ENCODE data around the gene RPL7A. TPM values are rescaled to one million over a fixed set of nuclear protein-coding genes. Genes with fewer than 3 reads are reported as not detected.

RPL7A gene
- polyA plus RNA-seq, 1 donor (not counting 4 experiments of a cell fraction or from before 2014, with no cell fraction given), result 2,684 TPM

DNA sequence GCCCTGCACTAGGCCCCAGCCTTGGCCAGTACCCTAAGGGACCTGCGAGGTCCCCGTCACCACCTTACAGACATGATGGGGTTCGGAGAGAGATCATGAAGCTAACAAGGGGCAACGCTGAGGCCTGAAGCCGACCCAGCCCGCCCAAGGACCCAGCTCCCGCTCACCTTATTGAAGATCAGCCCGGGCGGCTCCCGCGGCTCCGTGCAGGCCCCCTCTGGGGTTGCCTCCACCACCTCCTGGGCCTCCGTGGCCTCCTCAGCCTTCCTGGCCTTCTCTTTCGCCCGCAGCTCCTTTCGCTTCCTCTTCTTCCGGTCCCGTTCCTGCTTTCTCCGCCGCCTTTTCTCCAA lies 15.7 kb upstream of the RPL7A start:
- no peak overlapping the region for H3K4me3 ChIP-seq (ENCODE audit: control insufficient read depth in 2 of 3, extremely low read depth in 1 of 3, insufficient read depth in 2 of 3, low read depth in 1 of 3, low read length in 3 of 3)
- H3K9ac ChIP-seq (ENCODE audit: control insufficient read depth, extremely low read depth, insufficient read depth, low read length), result no peak overlapping the region
- DNase-seq (ENCODE audit: low read depth, low spot score), result no peak
- H3K36me3 ChIP-seq (ENCODE audit: control insufficient read depth in 2 of 2, extremely low read depth in 1 of 2, insufficient read depth in 2 of 2, low read length in 2 of 2), result peaks cover 20 to 31% of the 10 kb centered on the region in 2 experiments
- no peaks in the 10 kb centered on the region for H3K27me3 ChIP-seq (ENCODE audit: control insufficient read depth, extremely low read depth, insufficient read depth, low read length)
- FAIRE-seq, result no peak
- no peak for TF ChIP-seq EZH2 (IDR thresholded peaks at IDR 0.05; ENCODE audit: low read length)
- H3K4me1 ChIP-seq (ENCODE audit: control insufficient read depth, extremely low read depth, insufficient read depth, low read length), result peaks cover 18% of the 10 kb centered on the region
- no peaks in the 10 kb centered on the region for H3K9me1 ChIP-seq (ENCODE audit: control insufficient read depth, extremely low read depth, insufficient read depth, low read length)
- no peak overlapping the region for H3K27ac ChIP-seq (ENCODE audit: control insufficient read depth, insufficient read depth, low read length)
- peaks cover 39% of the 10 kb centered on the region for H3K79me2 ChIP-seq (ENCODE audit: control insufficient read depth, insufficient read depth, low read length)
- dilution Hi-C loops (cut with MboI; ENCODE audit: extremely low pct_ligation_motif_present, low sequenced_read_pairs), result no loop called here
- H2AFZ ChIP-seq (ENCODE audit: control insufficient read depth, low read length), result no peak overlapping the region
- H3K4me2 ChIP-seq (ENCODE audit: control insufficient read depth, extremely low read depth, insufficient read depth, low read depth, low read length), result no peak overlapping the region
- H3K9me3 ChIP-seq (ENCODE audit: control insufficient read depth, low read depth, low read length), result no peaks in the 10 kb centered on the region
- H4K20me1 ChIP-seq (ENCODE audit: control insufficient read depth, extremely low read depth, insufficient read depth, low read length), result no peaks in the 10 kb centered on the region

- H3K27me3 ChIP-seq (ENCODE audit: control insufficient read depth, extremely low read depth, insufficient read depth, low read length), result no peaks in the 10 kb centered on the region
- no peak overlapping the region for H3K9ac ChIP-seq (ENCODE audit: control insufficient read depth, extremely low read depth, insufficient read depth, low read length)
- no peak overlapping the region for H3K4me3 ChIP-seq (ENCODE audit: control insufficient read depth in 2 of 3, extremely low read depth in 1 of 3, insufficient read depth in 2 of 3, low read depth in 1 of 3, low read length in 3 of 3)
- dilution Hi-C loops (cut with MboI; ENCODE audit: extremely low pct_ligation_motif_present, low sequenced_read_pairs), result no loop called here
- DNase-seq (ENCODE audit: low read depth, low spot score) (no peak), FAIRE-seq (no peak)
- H4K20me1 ChIP-seq (ENCODE audit: control insufficient read depth, extremely low read depth, insufficient read depth, low read length), result no peaks in the 10 kb centered on the region
- H3K9me3 ChIP-seq (ENCODE audit: control insufficient read depth, low read depth, low read length), result no peaks in the 10 kb centered on the region
- H3K4me2 ChIP-seq (ENCODE audit: control insufficient read depth, extremely low read depth, insufficient read depth, low read depth, low read length), result no peak overlapping the region
- no peaks in the 10 kb centered on the region for H3K9me1 ChIP-seq (ENCODE audit: control insufficient read depth, extremely low read depth, insufficient read depth, low read length)
- H3K4me1 ChIP-seq (ENCODE audit: control insufficient read depth, extremely low read depth, insufficient read depth, low read length), result peaks cover 18% of the 10 kb centered on the region
- TF ChIP-seq CTCF (optimal IDR thresholded peaks at IDR 0.05 in 1 of 3, IDR thresholded peaks at IDR 0.05 in 1 of 3, conservative IDR thresholded peaks at IDR 0.05 in 1 of 3; ENCODE audit: extremely low read depth in 1 of 3, insufficient read depth in 2 of 3, low read length in 3 of 3), result no peak
- no peak for TF ChIP-seq EZH2 (IDR thresholded peaks at IDR 0.05; ENCODE audit: low read length)
- peaks cover 39% of the 10 kb centered on the region for H3K79me2 ChIP-seq (ENCODE audit: control insufficient read depth, insufficient read depth, low read length)
- no peak overlapping the region for H3K27ac ChIP-seq (ENCODE audit: control insufficient read depth, insufficient read depth, low read length)
- peaks cover 24 to 31% of the 10 kb centered on the region in 2 experiments for H3K36me3 ChIP-seq (ENCODE audit: control insufficient read depth in 2 of 2, extremely low read depth in 1 of 2, insufficient read depth in 2 of 2, low read length in 2 of 2)
- H2AFZ ChIP-seq (ENCODE audit: control insufficient read depth, low read length), result no peak overlapping the region
Measured at GRCh38 chr9:133333011-133333410, 15.0 kb upstream of the RPL7A start.

DNA sequence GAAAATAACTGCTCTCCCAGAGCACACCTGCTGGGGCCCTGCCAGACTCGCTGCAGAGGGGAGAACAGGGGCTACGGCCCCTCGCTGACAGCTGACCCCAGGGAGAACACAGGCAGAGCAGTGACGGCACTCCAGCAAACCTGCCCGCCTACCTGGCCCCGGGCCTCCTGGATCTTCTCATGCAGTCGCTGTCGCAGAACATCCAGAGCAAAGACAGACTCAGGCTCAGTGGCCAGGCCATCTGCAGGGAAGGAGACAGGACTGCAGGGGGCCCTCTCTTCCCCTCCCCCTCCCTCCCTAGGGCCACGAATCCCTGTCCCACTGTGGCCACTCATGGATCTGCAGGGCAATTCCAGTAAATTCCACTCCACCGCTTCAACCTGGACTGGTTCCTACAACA lies 14.5 kb upstream of the RPL7A start:
- FAIRE-seq (no peak), DNase-seq (ENCODE audit: low read depth, low spot score) (no peak)
- Histone ChIP-seq H2AFZ (ENCODE audit: control insufficient read depth, low read length) (no peak overlapping the region), H3K4me3 (ENCODE audit: control insufficient read depth in 2 of 3, extremely low read depth in 1 of 3, insufficient read depth in 2 of 3, low read depth in 1 of 3, low read length in 3 of 3) (no peak overlapping the region), H3K36me3 (ENCODE audit: control insufficient read depth in 2 of 2, extremely low read depth in 1 of 2, insufficient read depth in 2 of 2, low read length in 2 of 2) (peaks cover 24 to 31% of the 10 kb centered on the region in 2 experiments), H3K4me2 (ENCODE audit: control insufficient read depth, extremely low read depth, insufficient read depth, low read depth, low read length) (no peak overlapping the region), H3K9me1 (ENCODE audit: control insufficient read depth, extremely low read depth, insufficient read depth, low read length) (no peaks in the 10 kb centered on the region), H3K9ac (ENCODE audit: control insufficient read depth, extremely low read depth, insufficient read depth, low read length) (no peak overlapping the region), H3K79me2 (ENCODE audit: control insufficient read depth, insufficient read depth, low read length) (peaks cover 39% of the 10 kb centered on the region), H3K27me3 (ENCODE audit: control insufficient read depth, extremely low read depth, insufficient read depth, low read length) (no peaks in the 10 kb centered on the region), H4K20me1 (ENCODE audit: control insufficient read depth, extremely low read depth, insufficient read depth, low read length) (no peaks in the 10 kb centered on the region), H3K4me1 (ENCODE audit: control insufficient read depth, extremely low read depth, insufficient read depth, low read length) (peaks cover 18% of the 10 kb centered on the region), H3K27ac (ENCODE audit: control insufficient read depth, insufficient read depth, low read length) (no peak overlapping the region), H3K9me3 (ENCODE audit: control insufficient read depth, low read depth, low read length) (no peaks in the 10 kb centered on the region)
- TF ChIP-seq EZH2 (IDR thresholded peaks at IDR 0.05; ENCODE audit: low read length), result no peak
- TF ChIP-seq CTCF (optimal IDR thresholded peaks at IDR 0.05 in 1 of 3, IDR thresholded peaks at IDR 0.05 in 1 of 3, conservative IDR thresholded peaks at IDR 0.05 in 1 of 3; ENCODE audit: extremely low read depth in 1 of 3, insufficient read depth in 2 of 3, low read length in 3 of 3), result peak in 2 of 3 experiments; percentile 10 to 24
- dilution Hi-C loops (cut with MboI; ENCODE audit: extremely low pct_ligation_motif_present, low sequenced_read_pairs), result no loop called here
